GM12874 (cell line): Measurements from ENCODE around the gene PFKFB4.

ENCODE experiments used
- CTCF ChIP-seq: IDR thresholded peaks from 2 replicates; pipeline ENCODE4 v1.5.1; 2011; ENCODE audit warnings: low read depth, mild to moderate bottlenecking, control low read depth, low read length, moderate library complexity; ENCODE audit not compliant: insufficient read depth

Gene PFKFB4

GRCh38 chr3:48535578-48535977, 21.0 kb downstream of the PFKFB4 start:
- no peak for TF ChIP-seq CTCF

GRCh38 chr3:48532977-48533337, 23.6 kb downstream of the PFKFB4 start:
- no peak for TF ChIP-seq CTCF

- no peak for TF ChIP-seq CTCF
Measured at GRCh38 chr3:48532271-48532976, 24.2 kb downstream of the PFKFB4 start.

- no peak for TF ChIP-seq CTCF
Measured at GRCh38 chr3:48528754-48529153, 27.8 kb downstream of the PFKFB4 start.

GRCh38 chr3:48528048-48528447, 28.6 kb downstream of the PFKFB4 start:
- no peak for TF ChIP-seq CTCF

- no peak for TF ChIP-seq CTCF
Measured at GRCh38 chr3:48524970-48525369, 31.6 kb downstream of the PFKFB4 start.

- TF ChIP-seq CTCF, result no peak
Measured at GRCh38 chr3:48521635-48522034, 35.0 kb downstream of the PFKFB4 start.
